ENCODE results near the gene TAOK1.

Gene TAOK1

DNA sequence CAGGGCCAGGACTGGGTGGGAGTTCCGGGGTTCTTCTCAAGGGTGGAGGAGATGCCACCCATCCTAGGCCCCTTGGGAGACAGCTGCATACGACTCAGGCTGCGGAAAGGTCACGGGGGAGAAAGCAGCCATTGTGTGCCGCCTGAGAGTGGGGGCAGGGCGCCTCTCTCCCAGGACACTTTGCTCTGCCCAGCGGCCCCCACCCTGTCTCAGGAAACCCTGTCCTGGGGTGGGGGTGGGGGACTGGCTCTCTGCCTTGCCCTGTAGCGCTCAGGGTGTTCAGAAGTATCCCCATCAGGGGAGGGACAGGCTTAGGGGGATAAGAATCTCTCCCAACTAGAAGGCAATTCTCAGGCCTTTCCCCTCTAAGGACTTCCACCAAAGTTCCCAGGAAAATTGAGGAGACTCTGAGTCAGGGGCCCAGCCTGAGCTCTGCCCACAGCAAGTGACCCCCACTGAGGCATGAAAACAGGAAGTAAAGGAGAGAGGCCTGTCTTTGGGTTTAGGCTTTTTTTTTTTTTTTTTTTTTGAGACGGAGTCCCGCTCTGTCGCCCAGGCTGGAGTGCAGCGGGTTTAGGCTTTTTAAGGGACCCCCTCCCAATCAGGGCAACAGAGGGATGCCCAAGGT is 194.4 kb downstream of the TAOK1 start:
- DNase-seq (ENCODE audit: low spot score): no peak

DNA sequence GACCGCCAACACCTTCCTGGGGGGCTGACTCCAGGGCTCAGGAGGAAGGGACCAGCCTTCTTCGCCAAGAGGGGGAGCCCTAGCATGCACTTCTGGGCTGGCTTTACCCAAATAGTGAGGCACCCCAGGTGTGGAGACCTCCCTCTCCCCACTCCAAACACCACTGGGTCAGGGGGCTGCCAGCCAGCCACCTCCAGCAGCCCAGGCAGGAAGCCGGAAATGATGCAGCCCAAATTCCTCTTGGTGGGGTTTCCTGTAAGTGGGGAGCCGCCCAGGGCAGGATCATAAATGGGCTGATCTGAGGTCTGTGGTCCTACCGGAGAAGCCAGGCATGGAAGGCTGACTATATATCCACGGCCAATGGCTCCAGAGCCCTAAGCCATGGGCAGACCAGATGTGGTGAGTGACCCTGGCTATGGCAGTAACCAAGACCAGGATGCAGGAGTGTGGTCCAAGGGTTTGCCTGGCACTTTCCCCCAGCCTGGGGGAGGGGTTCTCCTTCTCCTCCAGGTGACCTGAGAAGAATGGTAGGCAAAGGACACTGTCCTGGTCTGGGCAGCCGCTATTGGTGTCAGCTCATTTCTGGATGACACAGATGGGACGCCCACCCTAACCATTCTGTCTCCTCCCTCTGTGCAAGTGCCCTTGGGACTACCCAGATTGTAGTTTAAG is 195.1 kb downstream of the TAOK1 start:
- no peak for DNase-seq (ENCODE audit: low spot score)

DNA sequence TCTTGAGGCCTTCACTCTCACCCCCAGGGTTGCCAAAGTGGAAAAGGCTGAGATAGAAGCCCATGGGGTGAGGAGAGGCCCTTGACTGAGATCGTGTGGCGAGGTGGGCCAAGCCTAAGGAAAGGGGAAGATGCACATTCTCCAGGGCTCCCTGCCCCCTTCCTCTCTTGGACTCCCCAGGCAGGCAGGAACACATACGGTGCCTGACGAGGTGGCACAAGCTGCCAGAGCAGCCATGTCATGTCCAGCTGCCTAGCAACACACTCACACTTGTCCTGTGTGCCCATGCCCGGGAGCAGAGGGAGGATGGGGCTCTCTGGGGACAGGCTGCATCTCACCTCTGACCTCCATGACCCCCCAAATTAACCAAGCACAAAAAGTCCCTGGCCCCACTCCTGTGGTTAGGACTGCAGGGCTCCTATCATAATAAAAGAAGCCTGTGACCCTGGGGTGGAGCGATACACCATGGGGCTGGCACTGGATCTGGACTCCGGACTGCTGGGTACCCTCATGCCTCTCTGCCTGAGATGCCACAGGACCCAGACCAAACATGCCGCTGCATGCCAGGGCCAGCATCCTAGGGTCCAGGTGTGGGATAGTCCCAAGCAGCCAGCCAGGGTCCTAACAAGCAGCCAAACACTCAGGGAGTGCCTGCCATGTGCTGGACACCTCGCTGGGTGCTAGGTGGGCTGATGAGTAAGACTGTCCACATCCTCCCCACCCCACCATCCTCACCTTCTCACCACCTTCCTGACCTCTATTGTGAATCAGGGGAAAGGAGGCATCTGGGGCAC is 196.7 kb downstream of the TAOK1 start:
- DNase-seq (ENCODE audit: low spot score): no peak

DNA sequence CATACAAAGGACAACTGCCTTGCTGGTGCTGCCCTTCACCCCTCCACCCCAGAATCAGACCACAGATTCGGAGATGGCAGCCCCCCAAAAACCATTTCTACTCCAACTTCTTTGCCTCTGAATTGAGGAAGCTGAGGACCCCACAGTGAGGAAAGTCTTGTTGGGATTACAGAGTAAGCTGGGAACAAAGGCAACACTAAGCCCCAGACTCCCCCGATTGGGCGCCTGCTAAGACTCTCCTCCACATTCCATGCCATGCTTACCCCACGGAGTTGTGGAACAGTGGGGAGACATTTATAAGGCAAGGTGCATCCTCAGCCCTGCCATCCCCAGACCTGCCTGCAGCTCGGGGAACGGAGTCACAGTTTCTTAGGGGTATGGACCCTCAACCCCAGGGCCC is 197.4 kb downstream of the TAOK1 start:
- DNase-seq (ENCODE audit: low spot score): no peak

DNA sequence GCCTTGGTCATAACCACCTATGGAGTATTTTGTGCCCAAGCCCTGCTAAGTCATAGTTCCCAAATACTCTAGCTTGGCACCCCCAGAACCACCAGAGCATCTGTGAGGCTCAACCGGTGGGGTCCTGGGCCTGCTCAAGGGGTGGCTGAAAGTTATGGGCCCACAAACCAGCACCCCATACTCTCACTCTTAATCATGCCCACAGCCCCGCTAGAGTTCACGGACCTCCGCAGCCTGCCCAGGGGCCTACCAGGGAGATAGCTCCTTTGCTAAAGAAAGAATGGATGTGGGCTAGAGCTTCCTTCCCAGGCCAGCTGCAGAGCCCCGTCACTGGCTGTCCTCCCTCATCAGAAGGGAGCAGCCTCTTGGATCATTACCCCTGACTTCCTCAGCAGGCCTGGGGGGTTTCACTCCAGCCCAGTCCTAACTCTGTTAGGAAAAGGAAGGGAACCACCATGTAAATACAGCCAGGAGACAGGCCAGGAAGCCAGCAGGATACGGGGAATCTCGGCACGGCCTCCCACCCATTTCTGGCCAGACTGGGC is 197.9 kb downstream of the TAOK1 start:
- no peak for DNase-seq (ENCODE audit: low spot score)

DNA sequence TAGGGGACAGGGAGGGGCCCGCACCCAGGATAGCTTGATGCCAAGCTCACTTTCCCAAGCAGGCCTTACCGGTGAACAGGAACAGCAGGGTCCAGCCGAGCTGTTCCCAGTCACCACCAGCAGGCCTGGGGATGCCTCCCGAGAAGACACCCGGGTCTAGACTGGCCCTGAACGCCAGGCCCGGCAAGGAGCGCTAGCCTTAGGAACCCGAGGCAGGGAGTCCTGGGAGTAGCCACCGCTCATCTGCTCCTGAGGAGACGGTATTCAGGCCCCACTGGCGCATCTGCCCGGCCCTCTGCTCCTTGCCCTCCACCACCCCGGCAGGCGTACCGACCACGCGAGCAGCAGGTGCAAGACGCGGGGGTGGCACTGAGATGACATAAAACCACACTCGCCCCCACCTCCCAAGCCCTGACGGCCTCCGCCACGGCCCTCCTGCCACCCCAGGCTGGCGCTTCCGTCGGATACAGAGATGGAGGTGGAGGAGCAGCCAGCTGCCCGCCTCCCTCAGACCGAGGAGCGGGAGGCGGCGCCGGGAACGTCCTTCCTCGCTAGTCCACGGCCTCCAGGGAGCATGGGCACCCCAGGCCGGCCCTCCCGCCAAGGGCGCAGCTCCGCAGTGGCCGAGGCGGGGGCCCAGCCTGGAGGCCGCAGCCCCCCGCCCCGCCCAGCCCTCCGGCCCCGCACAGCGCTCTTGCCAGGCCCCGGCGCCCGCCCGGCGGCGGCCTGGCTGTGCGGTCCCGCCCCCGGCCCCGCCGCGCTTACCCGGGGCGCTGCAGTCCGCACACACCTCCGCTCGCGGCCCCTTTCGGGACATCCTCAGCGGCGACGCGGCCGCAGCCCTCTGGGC is 198.6 kb downstream of the TAOK1 start:
- peak; percentile 42 for DNase-seq (ENCODE audit: low spot score)

DNA sequence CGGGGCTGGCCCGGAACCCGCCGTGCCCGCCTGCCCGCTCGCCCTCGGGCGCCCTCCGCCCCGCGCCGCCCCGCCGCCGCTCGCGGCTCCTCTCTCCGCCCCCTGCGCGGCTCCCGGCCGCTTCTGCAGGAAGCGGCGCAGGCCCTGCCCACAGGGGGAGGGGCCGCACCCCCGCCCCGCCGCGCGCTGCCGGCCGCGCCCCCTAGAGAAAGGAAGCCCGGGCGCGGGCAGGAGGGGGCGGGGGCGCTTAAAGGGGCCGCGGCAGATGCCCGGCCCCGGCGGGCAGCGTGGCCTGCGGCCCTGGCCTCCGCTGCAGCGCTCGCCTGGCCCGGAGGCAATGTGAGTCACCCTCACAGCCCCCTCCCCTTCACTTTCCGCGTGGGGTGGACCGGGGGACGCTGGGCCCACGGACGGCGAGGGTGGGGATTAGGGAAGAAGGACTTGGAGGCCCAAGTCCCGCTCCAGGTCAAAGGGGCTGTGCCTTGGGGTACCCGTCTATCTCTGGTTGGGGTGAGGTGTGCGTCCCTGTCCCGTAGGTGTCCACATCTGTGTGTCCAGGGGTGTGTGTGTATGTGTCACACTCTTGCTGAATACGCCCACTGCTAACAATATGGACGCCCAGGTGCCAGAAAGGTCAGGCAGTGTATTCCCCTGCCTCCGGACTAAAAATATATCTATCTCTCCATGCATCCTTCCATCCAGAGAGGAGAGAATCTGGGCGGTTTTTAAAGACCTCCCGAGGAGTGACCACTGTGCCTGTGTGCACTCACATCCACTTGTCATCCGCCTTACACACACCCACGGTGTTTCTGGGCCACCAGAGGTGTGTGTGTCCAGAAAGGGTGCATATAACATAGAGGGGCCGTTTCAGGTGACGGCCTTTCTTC is 199.6 kb downstream of the TAOK1 start, which contains the start of gene GIT1:
Gene GIT1, minus strand, starts transcription at position 125 of the 887 bp plus-strand sequence. CDS start 270 bp downstream, outside the sequence.
- DNase-seq (ENCODE audit: low spot score): peak; percentile 93

DNA sequence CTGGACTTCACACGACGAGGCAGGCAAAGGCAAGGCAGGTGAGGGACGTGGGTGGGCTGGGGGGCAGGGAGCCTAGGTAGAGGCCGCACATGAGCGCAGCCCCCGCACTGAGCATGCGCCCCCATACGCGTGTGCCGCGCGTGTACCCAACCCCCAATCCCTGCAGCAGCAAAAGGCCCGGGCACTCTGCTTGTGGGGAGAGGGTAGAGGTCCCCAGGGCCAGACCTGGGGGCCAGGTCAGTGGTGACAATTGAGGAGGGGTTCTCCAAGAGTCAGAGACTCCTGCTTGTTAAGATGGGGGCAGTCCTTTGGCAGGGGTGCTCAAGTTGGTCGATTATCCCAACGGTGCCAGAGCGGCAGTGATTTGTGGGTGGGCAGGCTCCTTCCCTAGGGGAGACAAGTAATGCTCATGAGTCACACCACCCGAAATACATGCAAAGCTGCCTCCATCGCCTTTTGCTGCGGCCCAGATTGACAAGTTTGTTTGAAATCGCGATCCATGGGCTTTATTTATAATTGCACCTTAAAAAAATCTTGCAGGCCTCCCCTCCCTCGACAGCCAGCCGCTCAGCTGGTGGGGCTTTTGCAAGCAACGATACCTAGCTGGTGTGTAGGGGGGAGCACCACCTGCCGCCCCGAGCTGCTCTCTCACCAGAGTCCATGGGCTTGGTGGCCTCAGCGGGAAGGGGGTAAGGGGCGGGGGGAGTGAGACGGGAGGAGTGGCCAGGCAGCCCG is 200.4 kb downstream of the TAOK1 start:
- no peak for DNase-seq (ENCODE audit: low spot score)

DNA sequence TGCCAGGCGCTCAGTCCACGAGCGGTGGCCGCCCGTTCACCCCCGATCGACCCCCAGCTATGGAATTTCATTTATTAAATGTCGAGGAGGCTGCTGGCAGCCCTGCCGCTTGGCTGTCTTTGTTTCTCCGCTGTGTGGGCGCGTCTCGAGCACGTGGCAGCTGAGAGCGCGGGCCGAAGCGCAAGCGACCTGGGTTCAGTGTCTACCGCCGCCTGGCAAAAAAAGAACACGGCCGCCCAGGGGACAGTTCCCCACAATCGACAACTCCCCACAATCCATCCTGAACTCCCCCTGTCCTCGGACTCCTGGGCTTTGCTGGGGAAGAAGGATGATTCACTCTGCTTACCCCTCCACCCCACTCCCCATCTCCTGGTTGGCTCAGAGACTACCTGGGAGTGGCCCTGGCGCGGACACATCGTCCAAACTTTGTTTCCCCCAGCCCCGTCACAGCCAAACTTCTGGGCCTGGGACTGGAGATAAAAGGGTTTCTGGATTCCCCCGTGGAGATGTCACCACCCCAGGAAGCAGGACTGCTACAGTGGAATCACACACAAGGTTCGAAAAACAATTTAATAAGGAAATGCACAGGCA is 201.1 kb downstream of the TAOK1 start:
- DNase-seq (ENCODE audit: low spot score): peak; percentile 42

DNA sequence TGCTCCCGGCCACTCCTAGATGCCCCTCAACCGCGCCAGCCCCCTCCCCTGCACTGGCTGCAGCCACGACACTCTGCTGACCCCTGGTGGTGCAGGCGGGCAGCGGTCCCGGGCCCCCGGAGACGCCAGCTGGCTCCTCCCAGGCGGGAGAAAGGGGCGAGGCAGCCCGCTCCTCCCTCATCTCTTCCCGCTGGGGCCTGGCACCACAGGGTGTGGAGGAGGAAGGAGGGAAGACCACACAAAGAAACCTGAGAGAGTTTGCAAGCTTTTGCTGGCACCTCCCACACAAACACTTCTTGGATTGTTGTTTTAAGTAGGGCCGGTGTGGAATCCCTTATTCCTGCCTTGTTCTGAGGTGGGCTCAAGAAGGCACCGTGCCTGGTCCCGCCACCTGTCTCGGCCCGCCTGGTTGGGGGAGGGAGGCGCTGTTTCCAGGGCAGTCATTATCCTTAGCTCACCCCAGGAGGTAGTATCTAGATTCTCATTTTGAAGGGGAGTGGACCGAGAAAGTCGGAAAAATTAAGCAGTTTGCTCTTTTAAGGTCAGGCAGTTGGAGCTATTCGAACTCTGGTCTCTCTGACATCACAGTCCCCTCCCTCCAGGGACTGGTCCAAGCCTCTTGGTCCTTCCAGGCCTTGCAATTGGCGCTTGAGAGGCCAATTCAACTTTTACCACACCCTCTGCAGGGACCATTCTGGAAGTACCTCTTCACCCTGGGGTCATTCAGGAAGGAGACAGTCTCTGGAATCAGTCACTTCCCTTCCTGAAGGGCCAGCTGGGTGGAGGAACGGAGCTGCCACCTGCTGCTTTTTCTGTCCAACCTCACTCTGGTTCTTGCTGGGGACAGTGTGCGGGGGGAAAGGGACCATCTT is 201.8 kb downstream of the TAOK1 start:
- DNase-seq (ENCODE audit: low spot score): peak; percentile 87

DNA sequence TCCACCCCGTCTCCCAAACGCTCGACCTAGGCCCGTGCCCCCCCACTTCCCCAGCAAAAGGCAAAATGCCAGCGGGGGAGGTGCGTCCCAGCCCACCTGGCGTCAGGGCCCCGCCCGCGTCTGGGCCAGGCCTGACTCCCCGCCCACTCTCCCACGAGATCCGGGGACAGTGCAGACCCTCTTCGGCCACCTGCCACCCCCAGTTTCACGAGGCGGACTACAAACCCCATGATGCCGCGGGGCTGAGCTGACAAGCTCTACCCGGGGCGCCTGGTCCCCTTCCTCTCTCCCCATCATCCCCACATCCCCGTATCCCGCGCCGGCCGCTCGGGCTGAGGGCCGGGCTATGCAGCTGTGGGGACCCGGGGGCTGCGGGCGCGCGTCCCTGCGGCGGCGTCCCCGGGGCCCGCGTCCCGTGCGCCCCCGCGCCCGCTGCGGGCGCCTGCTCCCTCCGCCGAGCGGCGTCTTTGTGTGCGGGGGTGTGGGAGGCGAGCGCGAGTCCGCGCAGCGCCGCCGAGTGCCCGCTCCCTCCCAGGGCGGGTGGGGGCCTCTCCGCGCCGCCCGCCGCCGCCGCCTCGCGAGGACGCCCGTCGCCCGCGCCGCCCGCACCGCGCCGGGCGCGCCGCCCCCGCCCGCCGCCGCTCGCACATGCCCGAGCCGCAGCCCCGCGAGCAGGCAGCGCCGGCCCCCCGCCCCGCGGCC is 202.8 kb downstream of the TAOK1 start, which contains the start of gene ANKRD13B:
Gene ANKRD13B, plus strand, starts transcription at position 283 of the 702 bp plus-strand sequence. CDS start 490 bp downstream, outside the sequence.
- DNase-seq (ENCODE audit: low spot score): no peak

DNA sequence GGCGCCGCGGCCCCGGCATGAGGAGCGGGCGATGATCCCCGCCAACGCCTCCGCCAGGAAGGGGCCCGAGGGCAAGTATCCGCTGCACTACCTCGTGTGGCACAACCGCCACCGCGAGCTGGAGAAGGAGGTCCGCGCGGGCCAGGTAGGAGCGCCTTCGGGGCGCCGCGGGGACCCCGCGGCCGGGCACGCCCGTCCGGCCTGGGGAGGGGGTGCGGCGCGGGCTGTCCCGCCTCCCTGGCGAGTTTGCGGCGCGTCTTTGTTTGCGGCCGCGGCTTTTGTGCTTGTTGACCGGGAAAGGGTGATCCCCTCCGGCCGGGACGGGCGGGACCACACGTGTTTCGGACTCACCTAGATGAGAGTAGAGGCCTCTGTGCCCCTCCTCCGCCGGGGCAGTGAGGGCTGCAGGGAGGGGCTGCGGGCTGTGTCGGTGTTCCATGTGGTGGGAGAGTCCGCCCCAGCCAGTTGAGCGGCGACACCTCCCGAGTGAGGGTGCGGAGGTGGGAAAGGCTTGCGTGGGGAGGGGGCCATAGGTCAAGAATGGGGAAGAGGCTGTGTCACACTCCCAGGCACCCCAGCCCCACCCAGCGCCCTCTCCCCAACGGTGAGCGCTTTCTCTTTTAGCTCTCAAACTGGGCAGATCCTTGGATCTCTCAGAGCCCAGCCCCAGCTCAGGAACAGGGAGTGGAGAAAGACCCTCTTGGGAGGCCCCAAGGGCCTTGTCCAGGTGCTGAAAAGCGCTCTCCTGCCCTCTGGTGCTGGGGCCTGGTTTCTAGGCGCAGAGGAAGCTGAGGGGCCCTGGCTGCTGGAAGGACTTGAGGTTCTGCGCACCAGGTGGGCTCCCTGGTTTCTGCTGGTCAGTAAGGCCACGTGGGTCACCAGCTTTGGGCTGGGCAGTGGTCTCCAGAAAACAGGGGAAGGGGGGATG is 203.7 kb downstream of the TAOK1 start:
- no peak for DNase-seq (ENCODE audit: low spot score)

DNA sequence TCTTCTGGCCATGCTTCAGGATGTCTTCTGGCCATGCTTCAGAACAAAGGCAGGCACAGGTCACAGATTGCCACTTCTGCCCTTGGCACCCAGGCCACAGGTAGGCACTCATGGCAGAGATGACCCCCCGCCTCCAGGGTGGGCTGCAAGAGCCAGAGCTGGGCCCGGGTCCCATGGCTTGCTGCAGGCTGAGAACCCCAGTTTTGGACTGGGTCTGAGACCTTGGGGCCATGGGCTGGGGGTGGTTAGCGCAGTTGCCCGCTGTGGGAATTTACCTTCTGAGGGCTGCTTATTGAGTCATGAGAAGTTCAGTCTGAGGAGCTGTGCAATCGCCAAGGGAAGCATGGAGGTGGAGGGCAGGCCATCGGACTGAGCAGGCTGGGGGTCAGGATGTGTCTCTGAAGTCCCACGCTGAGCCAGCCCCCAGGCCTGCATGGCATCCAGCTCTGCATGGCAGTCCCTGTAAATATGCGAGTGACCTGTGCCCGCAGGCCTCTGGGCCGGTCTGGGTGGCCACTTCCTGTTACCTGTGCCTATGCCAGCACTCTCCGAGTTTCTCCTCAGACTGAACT is 204.4 kb downstream of the TAOK1 start:
- DNase-seq (ENCODE audit: low spot score): no peak

DNA sequence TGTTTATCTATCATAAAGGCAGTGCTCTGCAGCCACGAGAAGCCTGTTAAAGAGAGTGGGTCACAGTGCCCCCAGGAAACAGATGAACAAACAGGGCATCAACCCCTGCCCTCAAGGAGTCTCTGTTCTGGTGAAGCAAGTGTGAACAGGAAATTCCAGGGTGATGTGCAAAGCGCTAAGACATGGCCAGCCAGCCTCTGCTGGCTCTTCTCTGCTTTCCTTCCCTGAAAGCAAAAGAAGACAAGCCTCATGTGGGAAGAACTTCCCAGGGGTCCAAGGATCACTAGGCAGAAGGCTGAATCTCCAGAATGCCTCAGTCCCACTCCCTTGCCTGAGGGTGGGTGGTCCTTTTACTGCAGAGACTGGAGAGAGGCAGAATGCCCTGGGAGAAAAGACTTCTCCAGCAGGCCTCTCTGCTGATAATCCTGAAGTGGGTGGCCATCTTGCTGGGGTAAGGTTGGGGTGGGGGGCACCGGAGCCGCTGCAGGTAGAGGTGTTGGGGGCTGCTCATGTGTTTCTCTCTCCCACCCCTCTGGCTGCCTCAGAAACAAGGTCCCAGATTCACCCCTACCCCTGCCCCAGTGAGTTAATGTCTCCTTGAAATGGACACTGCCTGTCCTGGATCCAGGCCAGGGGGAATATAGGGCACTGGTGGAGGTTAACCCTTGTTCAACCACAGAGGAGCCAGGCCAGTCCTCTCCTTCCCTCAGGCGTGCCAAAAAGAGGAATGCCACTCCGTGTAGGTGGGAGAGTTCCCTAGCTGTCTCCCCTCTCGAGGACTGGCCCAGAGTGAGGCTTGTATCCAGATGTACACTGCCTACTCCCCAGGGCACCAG is 205.2 kb downstream of the TAOK1 start:
- DNase-seq (ENCODE audit: low spot score): no peak

All from germinal center (tissue), 1 donor.